GM12892 (cell line): Measurements from ENCODE around the gene FRMD3.

Experiments used
- DNase-seq: peaks from one replicate; pipeline ENCODE4 v3.0.0; 2011; ENCODE audit not compliant: insufficient read length
- FAIRE-seq: peaks from 2 replicates; lab custom pipeline; 2011; peaks lifted over from hg19 to GRCh38; lab: Jason Lieb, UNC
- POLR2A ChIP-seq: IDR thresholded peaks from 2 replicates; pipeline ENCODE4 v1.6.1; 2011; ENCODE audit warnings: low read depth, low read length, control low read depth
- POLR2AphosphoS5 ChIP-seq: IDR thresholded peaks from 2 replicates; pipeline ENCODE4 v1.6.1; 2011; ENCODE audit warnings: low read depth, low read length, control low read depth
- TAF1 ChIP-seq: IDR thresholded peaks from 2 replicates; pipeline ENCODE4 v1.6.1; 2011; ENCODE audit warnings: low read depth, mild to moderate bottlenecking, control low read depth, low read length, borderline replicate concordance

Gene FRMD3

DNA sequence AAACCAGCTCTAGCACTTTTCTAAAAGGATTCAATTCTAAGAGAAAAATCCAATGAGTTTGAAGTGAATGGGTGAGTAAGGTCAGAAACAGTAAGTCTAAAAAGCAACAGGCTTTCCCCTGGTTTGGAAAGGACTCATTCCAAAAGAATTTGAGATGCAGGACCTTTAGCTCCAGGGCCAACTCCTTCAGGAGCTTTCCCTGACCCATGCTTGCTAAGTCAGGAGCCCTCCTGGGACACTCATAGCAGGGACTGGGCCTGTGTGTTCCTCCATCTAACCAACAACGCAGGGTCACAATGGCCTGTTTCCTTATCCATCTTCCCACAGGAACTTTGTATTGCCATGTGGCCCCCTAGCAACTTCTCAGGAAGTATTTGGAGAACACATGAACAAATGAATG, 198.8 kb downstream of the FRMD3 start:
- DNase-seq (no peak), FAIRE-seq (no peak)
- TF ChIP-seq TAF1 = no peak
- TF ChIP-seq POLR2AphosphoS5 = no peak
- TF ChIP-seq POLR2A = no peak

DNA sequence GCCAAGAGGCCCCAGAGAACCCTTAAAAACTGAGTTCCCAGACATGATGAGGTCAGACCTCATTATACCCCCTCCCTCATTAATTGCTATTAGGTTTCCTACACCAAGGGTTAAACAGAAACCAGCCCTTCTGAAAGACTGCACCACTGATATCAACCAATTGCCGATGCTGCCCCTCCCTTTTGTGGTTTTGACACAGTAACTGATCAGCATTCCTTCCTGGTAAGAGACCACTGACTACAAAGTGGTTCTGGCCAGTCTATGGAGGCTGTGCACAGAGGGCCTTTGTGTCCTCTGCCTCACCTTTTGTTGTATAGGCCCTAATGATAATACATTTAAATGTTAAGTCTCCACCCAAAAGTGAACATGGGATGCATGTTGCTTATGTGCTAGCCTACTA, 201.5 kb downstream of the FRMD3 start:
- no peak for FAIRE-seq

DNA sequence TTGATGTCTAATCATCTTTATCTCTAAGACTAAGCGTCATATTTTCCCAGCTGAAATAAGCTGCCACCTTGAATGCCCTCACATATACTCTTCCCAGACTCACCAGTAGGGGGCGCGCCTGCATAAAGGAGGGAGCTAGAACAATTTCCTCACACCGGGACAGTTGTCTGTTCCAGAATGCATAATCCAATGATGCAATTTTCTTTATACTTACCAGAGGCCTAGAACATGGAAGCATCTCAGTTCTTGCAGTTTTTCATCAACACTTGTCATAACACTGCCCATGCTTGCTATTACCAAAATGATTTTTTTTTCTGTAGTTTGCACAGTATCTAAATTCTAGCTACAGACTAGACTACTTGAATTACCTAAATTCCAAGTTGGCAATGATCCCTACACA, 203.9 kb downstream of the FRMD3 start:
- FAIRE-seq = peak; percentile 40
- TF ChIP-seq POLR2AphosphoS5 = no peak
- TF ChIP-seq TAF1 = no peak
- TF ChIP-seq POLR2A = no peak
- no peak for DNase-seq

More for the DNA sequence above, 201.5 kb downstream of the FRMD3 start:
- no peak for DNase-seq
- TF ChIP-seq POLR2AphosphoS5 (no peak), POLR2A (no peak), TAF1 (no peak)

- no peak for TF ChIP-seq POLR2A
- TF ChIP-seq TAF1 = no peak
- DNase-seq = no peak
- FAIRE-seq = no peak
Measured at GRCh38 chr9:83330207-83331196, 207.7 kb downstream of the FRMD3 start.

DNA sequence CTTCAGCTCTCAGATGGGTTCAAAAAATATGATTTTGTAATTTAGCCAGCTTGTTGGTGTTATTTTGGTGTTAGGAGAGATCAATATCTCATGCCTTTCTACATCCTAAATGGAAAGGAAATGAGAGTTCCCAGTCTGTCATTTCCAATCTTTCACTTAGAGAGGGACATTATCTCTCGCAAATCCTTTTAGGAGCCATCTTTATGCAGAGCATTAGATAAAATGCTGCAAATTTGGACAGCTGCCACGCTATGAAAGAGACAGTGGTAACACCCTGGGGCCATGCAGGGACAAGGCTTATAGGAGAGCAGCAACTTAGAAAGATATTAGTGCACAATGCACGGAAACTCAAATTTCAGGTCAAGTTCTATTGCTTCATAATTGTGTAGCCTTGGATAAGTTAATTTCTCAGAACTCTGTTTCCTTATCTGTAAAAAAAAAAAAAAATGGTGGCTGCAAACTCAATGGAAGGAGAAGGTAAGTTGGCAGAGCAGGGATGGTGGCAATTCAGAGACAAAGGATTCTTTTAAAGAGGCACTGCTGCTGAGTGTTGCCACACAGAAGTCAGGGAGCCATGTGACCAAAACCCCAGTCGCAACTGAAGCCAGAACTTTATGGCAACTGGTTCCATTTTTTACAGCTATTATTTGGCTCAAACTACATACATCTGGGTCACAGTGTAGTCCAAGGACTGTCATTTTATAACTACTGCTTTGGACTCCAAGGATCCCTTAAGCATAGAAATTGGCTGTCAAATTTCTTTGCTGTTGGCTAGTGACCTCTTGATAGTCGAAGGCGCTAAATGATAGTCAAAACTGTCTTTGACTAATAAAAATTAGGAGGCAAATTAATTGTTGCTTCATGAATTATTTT, 210.2 kb downstream of the FRMD3 start:
- TF ChIP-seq POLR2AphosphoS5 (no peak), TAF1 (no peak), POLR2A (no peak)
- FAIRE-seq = no peak
- no peak for DNase-seq

GRCh38 chr9:83327323-83327722, 210.9 kb downstream of the FRMD3 start:
- DNase-seq (no peak), FAIRE-seq (no peak)

GRCh38 chr9:83323148-83323547, 215.1 kb downstream of the FRMD3 start:
- TF ChIP-seq POLR2A = no peak
- TF ChIP-seq TAF1 = no peak
- no peak for TF ChIP-seq POLR2AphosphoS5
- no peak for FAIRE-seq
- DNase-seq = no peak

More at GRCh38 chr9:83327323-83327722, 210.9 kb downstream of the FRMD3 start:
- TF ChIP-seq POLR2AphosphoS5 (no peak), TAF1 (no peak), POLR2A (no peak)

DNA sequence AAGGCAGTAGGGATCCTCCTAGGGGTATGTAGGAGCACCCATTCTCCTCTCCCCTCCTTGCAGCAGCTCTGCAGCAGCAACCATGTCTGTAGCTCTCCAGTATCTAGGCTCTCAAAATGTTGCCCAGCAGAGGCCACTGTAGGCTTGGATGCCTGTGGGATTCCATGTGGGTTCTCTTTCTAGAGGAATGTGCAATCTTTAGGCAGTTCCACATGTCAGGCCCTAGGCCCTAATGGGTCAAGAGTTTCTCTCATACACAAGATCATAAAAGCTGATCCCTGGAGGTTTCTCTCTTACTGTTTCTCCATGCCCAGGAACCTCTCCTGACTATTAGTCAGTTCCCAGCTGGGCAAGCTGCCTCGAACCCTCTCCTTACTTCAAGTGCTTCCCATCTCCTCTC, 215.8 kb downstream of the FRMD3 start:
- FAIRE-seq (no peak), DNase-seq (no peak)
- TF ChIP-seq POLR2AphosphoS5 (no peak), POLR2A (no peak), TAF1 (no peak)

- no peak for TF ChIP-seq POLR2AphosphoS5
- no peak for TF ChIP-seq TAF1
- no peak for TF ChIP-seq POLR2A
- DNase-seq (no peak), FAIRE-seq (no peak)
Measured at GRCh38 chr9:83317244-83317643, 221.0 kb downstream of the FRMD3 start.

- TF ChIP-seq POLR2AphosphoS5 (no peak), TAF1 (no peak)
- FAIRE-seq = no peak
- no peak for DNase-seq
Measured at GRCh38 chr9:83315649-83316048, 222.6 kb downstream of the FRMD3 start.

DNA sequence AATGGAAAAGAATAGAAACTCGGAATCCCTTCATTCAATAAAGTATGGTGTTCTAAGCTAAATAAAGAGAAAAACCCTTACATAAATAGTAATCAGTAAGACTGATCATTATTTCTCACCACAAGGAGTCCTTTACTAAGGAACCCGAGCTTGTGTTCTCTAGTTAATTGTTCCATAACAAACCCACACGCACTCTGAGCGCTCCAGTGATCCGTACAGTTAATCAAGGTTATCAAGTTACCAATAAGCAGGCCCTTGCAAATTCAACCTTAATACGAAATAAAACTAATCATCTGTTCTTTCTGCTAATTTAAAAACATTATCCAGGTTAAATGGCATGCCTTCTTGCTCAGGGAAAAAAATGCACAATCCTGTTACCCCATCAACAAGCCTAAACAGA, 224.4 kb downstream of the FRMD3 start:
- FAIRE-seq (no peak), DNase-seq (no peak)
- no peak for TF ChIP-seq POLR2A
- TF ChIP-seq TAF1 = no peak
- no peak for TF ChIP-seq POLR2AphosphoS5
